Erythroblast (primary cell): ENCODE results near the gene MLXIPL.
A peak's percentile ranks its signal among the peaks of the same experiment; 100 is the strongest.
"Not testable (repeated sequence)": the region's sequence is repeated elsewhere in the genome, so short reads cannot be mapped to it uniquely, and the experiment has no call there.

Experiments
- DNase-seq, 2 experiments: peaks; one replicate each; lab custom pipeline; 2025; lab: John Stamatoyannopoulos, UW
- GATA1 ChIP-seq: IDR thresholded peaks from 2 replicates; pipeline ENCODE4 v1.6.1; 2011; ENCODE audit warnings: low read depth, mild to moderate bottlenecking, control low read depth, low read length, moderate library complexity
- POLR2A ChIP-seq: IDR thresholded peaks from 2 replicates; pipeline ENCODE4 v1.6.1; 2011; ENCODE audit warnings: mild to moderate bottlenecking, low read length

Gene MLXIPL

GRCh38 chr7:73623798-73624668, at the start of gene MLXIPL:
Gene MLXIPL (minus strand): TSS chr7:73624522. CDS start chr7:73624492, 30 bp downstream.
- DNase-seq, result peak; percentile 71 to 80
- TF ChIP-seq POLR2A (no peak), GATA1 (no peak)

GRCh38 chr7:73671857-73672445, 47.6 kb upstream of the MLXIPL start:
- no peak for TF ChIP-seq POLR2A
- TF ChIP-seq GATA1, result no peak

DNA sequence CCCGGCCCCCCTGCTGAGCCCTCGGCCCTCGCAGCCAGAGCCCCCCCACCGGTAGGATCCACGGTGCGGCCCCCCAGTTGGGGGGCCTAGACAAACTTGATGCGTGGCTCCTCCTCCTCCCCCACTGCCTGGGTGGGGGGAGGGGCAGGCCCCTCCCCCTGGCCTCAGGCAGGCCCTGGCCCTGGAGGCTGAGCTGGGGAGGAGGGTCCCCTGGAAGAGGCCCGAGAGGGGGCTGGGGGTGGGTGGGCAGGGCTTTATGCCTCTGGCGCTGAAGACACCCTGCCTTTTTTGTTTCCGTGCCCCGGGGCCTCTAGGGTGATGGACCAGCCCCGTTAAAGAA, 47.0 kb upstream of the MLXIPL start:
- no peak for TF ChIP-seq GATA1
- TF ChIP-seq POLR2A, result no peak
- no peak for DNase-seq

More at GRCh38 chr7:73671857-73672445, 47.6 kb upstream of the MLXIPL start:
- no peak for DNase-seq

DNA sequence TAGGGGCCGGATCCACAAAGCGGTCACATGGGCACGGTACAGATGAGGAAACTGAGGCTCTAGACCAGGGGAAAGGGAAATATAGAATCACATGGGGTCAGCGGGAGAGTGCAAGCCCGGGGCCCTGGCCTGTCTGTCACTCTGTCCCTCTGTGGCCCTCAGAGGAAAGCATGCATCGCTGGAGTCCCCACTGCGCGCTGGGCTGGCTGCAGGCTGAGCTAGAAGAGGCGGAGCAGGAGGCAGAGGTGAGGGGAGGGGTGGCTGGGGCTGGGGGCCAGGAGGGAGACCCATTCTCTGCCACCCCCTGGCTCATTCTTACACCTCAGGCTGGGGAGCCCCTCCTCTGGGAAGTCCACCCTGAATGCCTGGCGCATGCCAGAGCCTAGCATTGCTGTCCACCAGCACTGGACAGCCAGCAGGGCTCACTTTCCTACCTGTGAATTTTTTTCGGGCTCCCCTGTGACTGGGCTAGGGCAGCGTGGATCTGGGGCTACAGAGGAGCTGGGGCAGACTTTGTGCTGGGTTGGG, 45.6 kb upstream of the MLXIPL start:
- DNase-seq, result no peak
- no peak for TF ChIP-seq GATA1
- no peak for TF ChIP-seq POLR2A

DNA sequence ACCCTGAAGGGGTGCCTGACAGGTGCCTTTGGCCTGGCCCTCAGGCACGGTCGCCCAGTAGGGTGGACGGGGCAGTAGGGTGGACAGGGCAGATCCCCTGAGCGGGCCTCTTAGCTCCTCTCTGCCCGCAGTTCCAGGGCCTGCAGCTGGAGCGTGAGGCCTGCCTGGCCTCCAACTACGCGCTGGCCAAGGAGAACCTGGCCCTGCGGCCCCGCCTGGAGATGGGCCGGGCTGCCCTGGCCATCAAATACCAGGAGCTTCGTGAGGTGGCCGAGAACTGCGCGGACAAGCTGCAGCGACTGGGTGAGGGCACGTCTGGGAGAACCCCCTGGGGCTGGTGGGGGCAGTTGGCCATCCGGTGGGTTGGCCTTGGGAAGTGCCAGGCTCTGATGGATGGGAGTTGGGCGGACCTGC, 45.0 kb upstream of the MLXIPL start:
- DNase-seq, result no peak
- TF ChIP-seq POLR2A (no peak), GATA1 (no peak)

DNA sequence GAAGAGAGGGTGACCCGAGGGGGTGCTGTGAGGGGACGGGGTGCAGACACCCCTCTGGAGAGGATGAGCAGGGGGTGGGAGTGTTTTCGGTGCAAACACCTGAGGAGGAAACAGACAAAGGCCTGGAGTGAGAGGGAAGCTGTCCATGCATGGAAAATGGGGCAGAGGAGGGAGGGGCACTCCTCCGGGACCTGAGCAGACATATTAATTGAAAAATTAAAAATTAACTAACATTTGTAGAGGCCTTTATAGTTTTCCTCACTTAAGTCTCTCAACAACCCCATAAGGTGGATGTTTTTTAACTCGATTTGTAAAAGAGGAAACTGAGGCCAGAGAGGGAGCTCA, 44.5 kb upstream of the MLXIPL start:
- DNase-seq, result no peak
- no peak for TF ChIP-seq POLR2A
- TF ChIP-seq GATA1, result no peak

DNA sequence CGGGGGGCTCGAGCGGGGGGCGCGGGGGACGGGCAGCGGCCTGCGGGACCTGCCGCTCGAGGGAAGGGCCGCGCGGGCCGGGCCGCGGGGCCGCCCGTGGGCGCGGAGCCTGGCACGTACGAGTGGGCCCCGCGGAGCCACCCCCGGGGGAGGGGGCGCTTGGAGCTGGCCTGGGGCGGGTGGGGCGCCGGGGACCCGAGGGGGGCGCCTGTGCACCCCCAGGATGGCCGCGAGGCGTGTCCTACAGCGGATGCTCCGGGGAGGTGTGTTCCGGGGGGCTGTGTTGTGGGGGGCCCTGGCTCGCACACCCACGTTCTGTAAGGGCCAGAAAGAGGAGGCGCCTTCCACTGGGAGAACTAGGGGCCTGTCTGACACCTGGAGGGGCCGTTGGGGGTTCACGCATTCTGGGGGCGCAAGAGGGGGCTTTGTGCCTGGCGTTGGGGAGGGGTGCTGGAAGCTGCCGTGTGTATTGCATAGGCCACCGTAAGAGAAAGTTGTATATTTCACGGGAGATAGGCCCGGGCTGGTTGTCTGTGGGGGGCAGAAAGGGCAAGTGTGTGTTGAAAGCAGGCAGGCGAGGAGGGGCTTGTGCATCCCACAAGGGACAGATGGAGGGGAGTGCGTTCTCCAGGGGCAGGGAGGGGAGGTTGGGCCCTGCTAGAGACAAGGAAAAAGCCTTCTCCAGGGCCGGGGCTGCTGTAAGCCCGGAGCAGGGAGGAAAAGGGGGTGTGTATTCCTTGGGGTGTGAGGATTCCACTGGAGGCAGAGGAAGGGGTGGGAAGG, 44.0 kb upstream of the MLXIPL start:
- TF ChIP-seq GATA1, result no peak
- no peak for TF ChIP-seq POLR2A
- no peak for DNase-seq

GRCh38 chr7:73667344-73668102, 43.2 kb upstream of the MLXIPL start, which contains the start of gene VPS37D:
Gene VPS37D (plus strand): TSS chr7:73667831. CDS start chr7:73667959, 128 bp downstream.
- DNase-seq, result peak; percentile 92 to 95
- TF ChIP-seq GATA1 (no peak), POLR2A (no peak)

- TF ChIP-seq POLR2A (no peak), GATA1 (no peak)
These were observed 38.7 kb upstream of the MLXIPL start for GRCh38 chr7:73663033-73663432.

GRCh38 chr7:73660594-73660993, 36.3 kb upstream of the MLXIPL start:
- not testable (repeated sequence) for DNase-seq

More at GRCh38 chr7:73663033-73663432, 38.7 kb upstream of the MLXIPL start:
- no peak for DNase-seq

DNA sequence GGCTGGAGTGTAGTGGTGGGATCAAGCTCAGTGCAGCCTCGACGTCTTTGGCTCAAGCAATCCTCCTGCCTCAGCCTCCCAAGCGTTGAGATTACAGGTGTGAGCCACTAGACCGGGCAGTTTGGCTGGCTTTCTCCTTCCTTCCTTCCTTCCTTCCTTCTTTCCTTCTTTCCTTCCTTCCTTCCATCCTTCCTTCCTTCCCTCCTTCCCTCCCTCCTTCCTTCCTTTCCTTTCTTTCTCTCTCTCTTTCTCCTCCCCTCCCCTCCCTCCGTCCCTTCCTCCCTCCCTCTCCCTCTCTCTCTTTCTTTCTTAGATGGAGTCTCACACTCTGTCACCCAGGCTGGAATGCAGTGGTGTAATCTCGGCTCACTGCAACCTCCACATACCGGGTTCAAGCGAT, 35.7 kb upstream of the MLXIPL start:
- no peak for TF ChIP-seq GATA1
- no peak for TF ChIP-seq POLR2A
- DNase-seq, result no peak

DNA sequence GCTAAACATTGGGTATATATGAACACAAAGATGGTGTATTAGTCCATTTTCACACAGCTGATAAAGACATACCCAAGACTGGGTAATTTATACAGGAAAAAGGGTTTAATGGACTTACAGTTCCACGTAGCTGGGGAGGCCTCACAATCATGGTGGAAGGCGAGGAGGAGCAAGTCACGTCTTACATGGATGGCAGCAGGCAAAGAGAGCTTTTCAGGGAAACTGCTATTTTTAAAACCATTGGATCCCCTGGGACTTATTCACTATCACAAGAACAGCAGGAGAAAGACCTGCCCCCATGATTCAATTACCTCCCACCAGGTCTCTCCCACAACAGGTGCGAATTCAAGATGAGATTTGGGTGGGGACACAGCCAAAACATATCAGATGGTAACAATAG, 31.0 kb upstream of the MLXIPL start:
- not testable (repeated sequence) for DNase-seq

- no peak for DNase-seq
- TF ChIP-seq GATA1 (no peak), POLR2A (no peak)
These were observed 28.2 kb upstream of the MLXIPL start for GRCh38 chr7:73652541-73652949.
